ENCODE results near the gene KCNK6. TPM values are rescaled to one million over a fixed set of nuclear protein-coding genes. Genes with fewer than 3 reads are reported as not detected.
"Not testable (repeated sequence)": the region's sequence is repeated elsewhere in the genome, so short reads cannot be mapped to it uniquely, and the experiment has no call there.

KCNK6 gene
- total and polyA plus RNA-seq, 2 experiments from 2014 or later = 9.0 to 14.6 TPM

- H3K4me3 ChIP-seq = peak overlapping the region; percentile 92
- peak; percentile 77 for ATAC-seq
- peak overlapping the region; percentile 90 for H3K4me2 ChIP-seq
- TF ChIP-seq POLR2AphosphoS5 (IDR thresholded peaks at IDR 0.05; ENCODE audit: low read depth) (peak; percentile 81), ETS1 (IDR thresholded peaks at IDR 0.05) (no peak)
- Mint-ChIP-seq H3K4me3 (peak overlapping the region; percentile 91), H3K36me3 (ENCODE audit: low read depth) (no peaks in the 10 kb centered on the region; the same call in 2 of the 3 replicates), H3K27ac (peak overlapping the region; percentile 92), H3K9me3 (peaks cover 7% of the 10 kb centered on the region; the same call in 2 of the 3 replicates), H3K27me3 (ENCODE audit: insufficient read depth, low read depth, poor library complexity) (peaks cover 28% of the 10 kb centered on the region), H3K4me1 (peaks cover 14% of the 10 kb centered on the region)
- H3F3A ChIP-seq (replicated peaks; ENCODE audit: low read depth) = 0 out of 2 replicates have a peak, but pooled peaks cover 11% of the 10 kb centered on the region
- no peaks in the 10 kb centered on the region for H3K9me2 ChIP-seq (ENCODE audit: insufficient read depth)
- no peaks in the 10 kb centered on the region; the same call in 1 of the 2 replicates for H4K20me1 ChIP-seq (replicated peaks; ENCODE audit: insufficient read depth)
- peak; percentile 97 for DNase-seq (ENCODE audit: low spot score)
- H3K27me3 ChIP-seq (ENCODE audit: insufficient read depth) = peaks cover 29% of the 10 kb centered on the region
- peaks cover 12% of the 10 kb centered on the region for H3K4me1 ChIP-seq (ENCODE audit: insufficient read depth)
- H3K79me2 ChIP-seq (replicated peaks; ENCODE audit: insufficient read depth) = no peaks in the 10 kb centered on the region
- H2AFZ ChIP-seq = peak overlapping the region; percentile 92
- H3K36me3 ChIP-seq (ENCODE audit: insufficient read depth) = no peaks in the 10 kb centered on the region
- peak overlapping the region; percentile 92 for H3K27ac ChIP-seq (ENCODE audit: low read depth)
These were observed 42.7 kb downstream of the KCNK6 start for GRCh38 chr19:38362076-38362945.

- DNase-seq (ENCODE audit: low spot score); H4K20me1 ChIP-seq (replicated peaks; ENCODE audit: insufficient read depth); H3K36me3 Mint-ChIP-seq (ENCODE audit: low read depth); H2AFZ ChIP-seq; H3K27ac ChIP-seq (ENCODE audit: low read depth); H3K36me3 ChIP-seq (ENCODE audit: insufficient read depth); ATAC-seq; H3K9me3 Mint-ChIP-seq; H3K9me2 ChIP-seq (ENCODE audit: insufficient read depth); H3K27ac Mint-ChIP-seq; H3K79me2 ChIP-seq (replicated peaks; ENCODE audit: insufficient read depth): not testable (repeated sequence)
- Histone ChIP-seq H3K4me3 (peak overlapping the region; percentile 92), H3K27me3 (ENCODE audit: insufficient read depth) (peaks cover 29% of the 10 kb centered on the region), H3K4me2 (peak overlapping the region; percentile 90), H3F3A (replicated peaks; ENCODE audit: low read depth) (0 out of 2 replicates have a peak, but pooled peaks cover 11% of the 10 kb centered on the region), H3K4me1 (ENCODE audit: insufficient read depth) (peaks cover 12% of the 10 kb centered on the region)
- Mint-ChIP-seq H3K27me3 (ENCODE audit: insufficient read depth, low read depth, poor library complexity) (peaks cover 24% of the 10 kb centered on the region), H3K4me3 (peak overlapping the region; percentile 91; the same call in 2 of the 3 replicates), H3K4me1 (peaks cover 14% of the 10 kb centered on the region)
These were observed 43.5 kb downstream of the KCNK6 start for GRCh38 chr19:38362946-38363688.

- no peaks in the 10 kb centered on the region for H3F3A ChIP-seq (replicated peaks; ENCODE audit: low read depth)
- Mint-ChIP-seq H3K36me3 (ENCODE audit: low read depth) (no peaks in the 10 kb centered on the region), H3K27me3 (ENCODE audit: insufficient read depth, low read depth, poor library complexity) (peaks cover 5% of the 10 kb centered on the region), H3K27ac (no peak overlapping the region), H3K4me1 (no peaks in the 10 kb centered on the region; the same call in 2 of the 3 replicates), H3K9me3 (peaks cover 7% of the 10 kb centered on the region; the same call in 2 of the 3 replicates), H3K4me3 (no peak overlapping the region)
- DNase-seq (ENCODE audit: low spot score) = no peak
- ATAC-seq = no peak
- H3K4me2 ChIP-seq = no peak overlapping the region
- no peaks in the 10 kb centered on the region for H3K27me3 ChIP-seq (ENCODE audit: insufficient read depth)
- no peak overlapping the region for H3K27ac ChIP-seq (ENCODE audit: low read depth)
- H4K20me1 ChIP-seq (replicated peaks; ENCODE audit: insufficient read depth) = no peaks in the 10 kb centered on the region
- H3K4me3 ChIP-seq = no peak overlapping the region
- peaks cover 5% of the 10 kb centered on the region; the same call in 1 of the 2 replicates for H3K4me1 ChIP-seq (ENCODE audit: insufficient read depth)
- H3K36me3 ChIP-seq (ENCODE audit: insufficient read depth) = no peaks in the 10 kb centered on the region
- no peaks in the 10 kb centered on the region for H3K79me2 ChIP-seq (replicated peaks; ENCODE audit: insufficient read depth)
- no peaks in the 10 kb centered on the region for H3K9me2 ChIP-seq (ENCODE audit: insufficient read depth)
- H2AFZ ChIP-seq = no peak overlapping the region
- TF ChIP-seq ZNF114 (CRISPR knock-in tag; IDR thresholded peaks at IDR 0.05) (no peak), ZNF331 (CRISPR knock-in tag; IDR thresholded peaks at IDR 0.05; ENCODE audit: low read depth) (no peak), EZH2phosphoT487 (IDR thresholded peaks at IDR 0.05; ENCODE audit: unreplicated experiment) (no peak), JUNB (IDR thresholded peaks at IDR 0.05; ENCODE audit: unreplicated experiment) (no peak), EZH2 (IDR thresholded peaks at IDR 0.05; ENCODE audit: low read depth, unreplicated experiment) (no peak), NANOG (IDR thresholded peaks at IDR 0.05; ENCODE audit: borderline replicate concordance) (no peak), ETS1 (IDR thresholded peaks at IDR 0.05) (no peak), STAT1 (IDR thresholded peaks at IDR 0.05; ENCODE audit: unreplicated experiment) (no peak), CREB1 (CRISPR knock-in tag; IDR thresholded peaks at IDR 0.05; ENCODE audit: low read depth) (no peak), CTCF (conservative IDR thresholded peaks at IDR 0.05; ENCODE audit: low read depth in 2 of 2) (no peak)
These were observed 47.4 kb downstream of the KCNK6 start for GRCh38 chr19:38367041-38367440.

Measured in GM23338 (cell line).